HepG2 (cell line): Measurements from ENCODE around the gene PTPRE. TPM values are rescaled to one million over a fixed set of nuclear protein-coding genes. Genes with fewer than 3 reads are reported as not detected.

Experiments
- ATAC-seq: fragments of 200-7000 bp; cut with Tn5 transposase; 3 replicates; pipeline ENCODE4 v1.9.1; 2020; ENCODE audit warnings: mild to moderate bottlenecking, moderate library complexity
- BruUV-seq: library from RNA; stranded (reverse); fragments of 400-500 nt; replicated peaks from 2 replicates; lab custom pipeline; 2021; lab: Mats Ljungman, UMichigan
- CTCF ChIA-PET: fragments of 300-600 bp; formaldehyde crosslinking; extraction: SDS; loops from one replicate; lab custom pipeline; 2021; ENCODE audit warnings: low total read pairs, inconsistent platforms, low intra/inter-chr PET ratio; lab: Yijun Ruan, JAX
- POLR2A ChIA-PET: fragments of 350-600 bp; sonication (Branson Sonifier 250); formaldehyde crosslinking; loops from one replicate; lab custom pipeline; 2020; ENCODE audit warnings: antibody characterized with exemption, inconsistent platforms; lab: Yijun Ruan, JAX
- DNase-seq: peaks from one replicate; pipeline ENCODE4 v3.0.0-alpha.2; 2015; ENCODE audit warnings: low spot score
- FAIRE-seq: peaks from 3 replicates; lab custom pipeline; 2011; peaks lifted over from hg19 to GRCh38; lab: Jason Lieb, UNC
- H2AFZ ChIP-seq: one replicate; pipeline ENCODE4 v1.6.1; 2011; ENCODE audit warnings: low read length, inconsistent platforms
- H3K27ac ChIP-seq: fragments of 300-600 bp; 3 replicates; pipeline ENCODE4 v1.8.0; 2011; ENCODE audit warnings: mixed run types, mild to moderate bottlenecking, mixed read lengths, low read length, inconsistent platforms; ENCODE audit not compliant: insufficient read depth; ENCODE audit errors: extremely low read length
- H3K27me3 ChIP-seq, 2 experiments: fragments of 200-600 bp in 1 of 2; 2 replicates in 1 of 2; 3 replicates in 1 of 2; pipeline versions ENCODE4 v1.6.0 to v1.8.0; 2011; ENCODE audit warnings: low read length in 2 of 2, mild to moderate bottlenecking in 2 of 2, moderate library complexity in 2 of 2, inconsistent platforms in 1 of 2; ENCODE audit not compliant: insufficient read depth in 2 of 2, control insufficient read depth in 1 of 2
- H3K36me3 ChIP-seq, 2 experiments: fragments of 200-600 bp in 1 of 2; replicated peaks in 1 of 2; 2 replicates in 1 of 2; 3 replicates in 1 of 2; pipeline versions ENCODE4 v1.5.1 to v1.8.0; 2011; ENCODE audit warnings: low read length in 2 of 2, inconsistent platforms in 1 of 2; ENCODE audit not compliant: insufficient read depth in 2 of 2, control insufficient read depth in 1 of 2
- H3K4me1 ChIP-seq: 2 replicates; pipeline ENCODE4 v1.5.1; 2012; ENCODE audit warnings: low read length, inconsistent platforms; ENCODE audit not compliant: insufficient read depth
- H3K4me2 ChIP-seq: 2 replicates; pipeline ENCODE4 v1.6.0; 2011; ENCODE audit warnings: low read depth, low read length, inconsistent platforms
- H3K4me3 ChIP-seq, 3 experiments: fragments of 200-600 bp in 1 of 3; sonication (generic), shearing (Covaris generic) in 1 of 3; replicated peaks in 1 of 3; 2 replicates each; pipeline ENCODE4 v1.5.1; 2011 to 2016; ENCODE audit warnings: low read length in 3 of 3, inconsistent platforms in 2 of 3, low read depth in 2 of 3, mild to moderate bottlenecking in 2 of 3, control low read depth in 1 of 3, mixed read lengths in 1 of 3; ENCODE audit not compliant: insufficient read depth in 1 of 3
- H3K79me2 ChIP-seq: one replicate; pipeline ENCODE4 v1.6.1; 2011; ENCODE audit warnings: low read length, inconsistent platforms; ENCODE audit not compliant: insufficient read depth
- H3K9ac ChIP-seq: 2 replicates; pipeline ENCODE4 v1.6.0; 2011; ENCODE audit warnings: mild to moderate bottlenecking, low read depth, low read length, inconsistent platforms; ENCODE audit not compliant: insufficient read depth
- H3K9me3 ChIP-seq: 2 replicates; pipeline ENCODE4 v1.5.1; 2012; ENCODE audit warnings: mild to moderate bottlenecking, low read length
- H4K20me1 ChIP-seq: 2 replicates; pipeline ENCODE4 v1.6.0; 2011; ENCODE audit warnings: inconsistent platforms, mild to moderate bottlenecking, low read length, moderate library complexity; ENCODE audit not compliant: insufficient read depth
- ETS1 ChIP-seq: sonication (generic); formaldehyde crosslinking; IDR thresholded peaks from 2 replicates; pipeline ENCODE4 v1.4.0; 2020; ENCODE audit warnings: missing genetic modification reagents
- LCORL ChIP-seq, 2 experiments: fragments of 450-650 bp in 1 of 2; sonication (generic) in 1 of 2; formaldehyde crosslinking in 1 of 2; IDR thresholded peaks; 2 replicates each; pipeline versions ENCODE4 v1.5.0 to v1.6.1; 2017 to 2020; ENCODE audit warnings: antibody characterized with exemption in 1 of 2, missing genetic modification reagents in 1 of 2
- WGBS: methylation state at CpG from one replicate; pipeline ENCODE4 v1.1.6; 2017; ENCODE audit warnings: low lambda C conversion rate; 5-methylcytosine and 5-hydroxymethylcytosine counted together
- in situ Hi-C: cut with HindIII; loops from 2 replicates; pipeline ENCODE4 v1.10.0; 2017; ENCODE audit warnings: low pct_unique_long_range_greater_than_20kb; ENCODE audit not compliant: extremely low pct_ligation_motif_present
- intact Hi-C: fragments of 100-400 bp; cut with micrococcal nuclease; formaldehyde crosslinking; loops from one replicate; pipeline ENCODE4 v1.10.0; 2022; ENCODE audit not compliant: unreplicated experiment
- polyA plus RNA-seq, 8 experiments: library from polyadenylated mRNA; depleted of rRNA in 3 of 8; stranded (reverse) in 7 of 8; unstranded in 1 of 8; fragments of >200 nt; fragmentation: Illumina TruSeq in 4 of 8; extraction: Trizol in 4 of 8; gene quantifications; 2 replicates each; pipeline versions ENCODE4 v1.2.1 to v1.2.3, GENCODE V29; 2011 to 2016; ENCODE audit warnings: low read depth in 4 of 8, missing spikeins in 1 of 8, mixed read lengths in 1 of 8; ENCODE audit not compliant: insufficient read depth in 1 of 8
- total RNA-seq, 5 experiments: library from RNA; depleted of rRNA; stranded (reverse); fragments of >200 nt; fragmentation: Illumina TruSeq; extraction: Trizol; gene quantifications; 2 replicates each; pipeline ENCODE4 v1.2.3, GENCODE V29; 2016; ENCODE audit warnings: low read depth in 1 of 5
- TF ChIP-seq, protein P1 (sequence below): sonication (generic); formaldehyde crosslinking; IDR thresholded peaks from 2 replicates; pipeline ENCODE4 v1.4.0; 2020; ENCODE audit warnings: missing genetic modification reagents, borderline replicate concordance

PTPRE gene
- total and polyA plus RNA-seq, 2 of the 13 experiments (the other 11 are each of a cell fraction or from before 2014, with no cell fraction given) = 0.01 to 0.02 TPM

GRCh38 chr10:127979045-127979444, 72.1 kb downstream of the PTPRE start:
- Histone ChIP-seq H3K9me3 (peaks cover 12% of the 10 kb centered on the region), H3K36me3 (no peaks in the 10 kb centered on the region), H4K20me1 (no peaks in the 10 kb centered on the region), H3K27me3 (peaks cover 0 to 28% of the 10 kb centered on the region in 2 experiments; a peak in 3 of 5 replicates), H3K4me2 (no peak overlapping the region), H3K4me3 (no peak overlapping the region), H2AFZ (no peak overlapping the region), H3K27ac (no peak overlapping the region), H3K9ac (no peak overlapping the region), H3K4me1 (no peaks in the 10 kb centered on the region), H3K79me2 (no peaks in the 10 kb centered on the region)
- ATAC-seq (no peak), FAIRE-seq (no peak), DNase-seq (no peak)
- intact Hi-C loops = no loop called here
- no TSS peak for BruUV-seq
- WGBS = 2% methylated on average over 5 of the region's 5 CpGs
- TF ChIP-seq ETS1 (CRISPR knock-in tag) = no peak
- ChIA-PET POLR2A (no interaction called here), CTCF (no interaction called here)
- in situ Hi-C loops = no loop called here

DNA sequence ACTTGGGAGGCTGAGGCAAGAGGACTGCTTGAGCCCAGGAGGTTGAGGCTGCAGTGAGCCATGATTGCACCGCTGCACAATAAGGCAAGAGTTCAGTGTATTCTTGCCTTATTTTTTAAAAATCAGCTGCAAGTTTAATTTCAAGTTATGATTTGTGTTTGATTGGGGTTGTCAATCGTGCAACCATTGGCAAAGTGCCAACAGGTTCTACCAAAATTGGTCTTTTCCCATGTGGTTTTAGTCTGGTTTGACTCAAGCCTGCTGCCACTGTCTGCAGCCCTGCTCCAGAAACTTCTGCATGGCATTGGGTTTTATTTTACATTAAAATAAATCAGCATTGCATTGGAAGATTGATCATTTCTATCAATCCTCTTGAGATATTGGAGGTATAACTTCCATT, 72.7 kb downstream of the PTPRE start:
- in situ Hi-C loops = no loop called here
- POLR2A ChIA-PET = no interaction called here

More for the DNA sequence above, 72.7 kb downstream of the PTPRE start:
- Histone ChIP-seq H3K27me3 (peaks cover 0 to 23% of the 10 kb centered on the region in 2 experiments; a peak in 3 of 5 replicates), H3K36me3 (no peaks in the 10 kb centered on the region), H4K20me1 (no peaks in the 10 kb centered on the region), H3K4me1 (no peaks in the 10 kb centered on the region), H2AFZ (no peak overlapping the region), H3K9ac (no peak overlapping the region), H3K9me3 (peaks cover 12% of the 10 kb centered on the region), H3K4me2 (no peak overlapping the region), H3K27ac (no peak overlapping the region), H3K4me3 (no peak overlapping the region), H3K79me2 (no peaks in the 10 kb centered on the region)
- ATAC-seq = no peak
- FAIRE-seq = no peak
- 15% methylated on average over 2 of the region's 2 CpGs for WGBS
- TF ChIP-seq, protein P1, sequence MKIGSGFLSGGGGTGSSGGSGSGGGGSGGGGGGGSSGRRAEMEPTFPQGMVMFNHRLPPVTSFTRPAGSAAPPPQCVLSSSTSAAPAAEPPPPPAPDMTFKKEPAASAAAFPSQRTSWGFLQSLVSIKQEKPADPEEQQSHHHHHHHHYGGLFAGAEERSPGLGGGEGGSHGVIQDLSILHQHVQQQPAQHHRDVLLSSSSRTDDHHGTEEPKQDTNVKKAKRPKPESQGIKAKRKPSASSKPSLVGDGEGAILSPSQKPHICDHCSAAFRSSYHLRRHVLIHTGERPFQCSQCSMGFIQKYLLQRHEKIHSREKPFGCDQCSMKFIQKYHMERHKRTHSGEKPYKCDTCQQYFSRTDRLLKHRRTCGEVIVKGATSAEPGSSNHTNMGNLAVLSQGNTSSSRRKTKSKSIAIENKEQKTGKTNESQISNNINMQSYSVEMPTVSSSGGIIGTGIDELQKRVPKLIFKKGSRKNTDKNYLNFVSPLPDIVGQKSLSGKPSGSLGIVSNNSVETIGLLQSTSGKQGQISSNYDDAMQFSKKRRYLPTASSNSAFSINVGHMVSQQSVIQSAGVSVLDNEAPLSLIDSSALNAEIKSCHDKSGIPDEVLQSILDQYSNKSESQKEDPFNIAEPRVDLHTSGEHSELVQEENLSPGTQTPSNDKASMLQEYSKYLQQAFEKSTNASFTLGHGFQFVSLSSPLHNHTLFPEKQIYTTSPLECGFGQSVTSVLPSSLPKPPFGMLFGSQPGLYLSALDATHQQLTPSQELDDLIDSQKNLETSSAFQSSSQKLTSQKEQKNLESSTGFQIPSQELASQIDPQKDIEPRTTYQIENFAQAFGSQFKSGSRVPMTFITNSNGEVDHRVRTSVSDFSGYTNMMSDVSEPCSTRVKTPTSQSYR (CRISPR knock-in tag) = no peak
- TF ChIP-seq LCORL (IDR thresholded peaks at IDR 0.05) (peak; percentile 78), LCORL (CRISPR knock-in tag; IDR thresholded peaks at IDR 0.05) (no peak)
- BruUV-seq = no TSS peak
- intact Hi-C loops = no loop called here
- CTCF ChIA-PET = no interaction called here
- no peak for DNase-seq
